Umbilical cord (tissue), 2 donors: ENCODE data around the gene SUPT3H. TPM values are rescaled to one million over a fixed set of nuclear protein-coding genes. Genes with fewer than 3 reads are reported as not detected.
"Not testable (repeated sequence)": the region's sequence is repeated elsewhere in the genome, so short reads cannot be mapped to it uniquely, and the experiment has no call there.

Experiments
- DNase-seq: peaks from one replicate; pipeline ENCODE4 v3.0.0-alpha.2; 2015; ENCODE audit warnings: low spot score
- total RNA-seq: library from RNA; depleted of rRNA; stranded (reverse); fragments of >200 nt; gene quantifications from one replicate; pipeline ENCODE4 v1.2.3, GENCODE V29; 2014; ENCODE audit warnings: low replicate concordance; ENCODE audit not compliant: insufficient read depth

SUPT3H gene
- total RNA-seq, 1 donor from 2014 or later, result 6.5 TPM

DNA sequence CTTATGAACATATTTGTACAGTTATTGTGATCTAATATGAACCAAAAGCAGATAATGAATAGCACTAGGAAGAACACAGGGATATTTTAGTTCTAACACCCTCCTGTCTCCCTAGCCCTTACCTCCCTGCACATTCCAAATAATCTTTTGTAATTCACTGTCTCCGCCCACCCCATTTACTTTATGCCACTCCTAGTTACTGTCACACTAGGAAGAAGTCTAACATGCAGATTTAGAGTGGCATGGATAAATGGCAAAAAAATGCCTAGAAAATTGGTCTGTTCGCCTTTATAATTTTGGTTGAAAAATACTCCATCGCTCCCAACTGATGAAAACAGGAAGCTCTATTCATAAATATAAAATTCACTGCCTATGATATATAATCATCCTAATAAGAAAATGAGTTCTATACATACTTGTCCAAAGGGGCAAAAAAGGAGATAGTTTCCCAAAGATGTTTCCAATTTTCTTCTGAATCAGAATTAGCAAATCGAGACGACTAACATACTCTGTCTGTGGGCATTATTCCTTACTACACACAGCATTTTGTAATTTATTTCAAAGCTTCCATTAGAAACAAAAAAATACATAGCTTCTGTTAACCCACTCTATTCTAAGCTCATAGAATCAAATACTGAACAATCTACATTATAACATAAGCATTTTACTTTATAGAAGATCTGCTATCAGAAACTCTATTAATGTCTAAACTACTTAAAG, 50.9 kb downstream of the SUPT3H start:
- DNase-seq, result no peak

DNA sequence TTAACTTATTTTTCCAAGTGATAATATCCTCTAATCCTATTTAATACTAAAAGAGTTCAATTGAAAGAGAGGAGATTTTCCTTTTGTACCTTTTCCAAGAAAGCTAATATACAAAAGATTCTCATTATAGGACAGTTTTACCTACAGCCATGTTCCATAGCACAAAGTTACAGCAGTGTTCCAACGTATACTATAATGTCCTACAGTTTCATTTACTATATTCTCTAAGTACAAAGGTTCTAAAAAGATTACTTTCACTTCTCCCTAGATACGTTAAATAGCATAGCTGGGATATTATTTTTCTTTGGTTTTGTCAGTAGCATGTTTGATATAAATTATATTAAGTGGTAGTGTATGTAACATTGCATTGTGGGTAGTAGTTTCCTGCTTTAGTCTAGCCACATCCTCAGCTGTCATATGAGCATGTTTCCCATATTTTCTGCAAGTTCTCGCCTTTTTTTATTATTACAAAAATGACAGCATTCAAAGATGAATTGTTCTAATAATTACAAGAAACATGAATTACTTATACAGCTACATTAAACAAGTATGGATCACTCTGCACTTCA, 54.0 kb downstream of the SUPT3H start:
- no peak for DNase-seq

DNA sequence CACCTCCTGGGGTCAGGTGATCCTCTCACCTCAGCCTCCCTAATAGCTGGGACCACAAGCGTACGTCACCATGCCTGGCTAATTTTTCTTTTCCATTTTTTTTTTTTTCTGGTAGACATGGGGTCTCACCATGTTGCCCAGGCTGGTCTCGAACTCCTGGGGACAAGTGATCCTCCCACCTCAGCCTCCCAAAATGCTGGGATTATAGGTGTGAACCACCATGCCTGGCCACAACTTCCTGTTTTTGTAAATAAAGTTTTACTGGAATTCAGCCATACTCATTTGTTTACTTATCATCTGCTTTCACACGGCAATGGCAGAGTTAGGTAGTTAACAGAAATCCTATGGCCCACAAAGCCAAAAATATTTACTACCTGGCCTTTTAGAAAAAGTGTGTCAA, 57.4 kb downstream of the SUPT3H start:
- no peak for DNase-seq

DNA sequence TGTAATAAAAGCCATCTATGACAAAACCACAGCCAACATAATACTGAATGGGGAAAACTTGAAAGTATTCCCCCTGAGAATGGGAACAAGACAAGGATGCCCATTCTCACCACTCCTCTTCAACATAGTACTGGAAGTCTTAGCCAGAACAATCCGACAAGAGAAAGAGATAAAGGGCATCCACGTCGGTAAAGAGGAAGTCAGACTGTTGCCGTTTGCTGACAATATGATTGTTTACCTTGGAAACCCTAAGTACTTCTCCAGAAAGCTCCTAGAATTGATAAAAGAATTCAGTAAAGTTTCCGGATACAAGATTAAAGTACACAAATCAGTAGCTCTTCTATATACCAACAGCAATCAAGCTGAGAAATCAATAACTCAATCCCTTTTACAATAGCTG, 63.6 kb downstream of the SUPT3H start:
- no peak for DNase-seq

DNA sequence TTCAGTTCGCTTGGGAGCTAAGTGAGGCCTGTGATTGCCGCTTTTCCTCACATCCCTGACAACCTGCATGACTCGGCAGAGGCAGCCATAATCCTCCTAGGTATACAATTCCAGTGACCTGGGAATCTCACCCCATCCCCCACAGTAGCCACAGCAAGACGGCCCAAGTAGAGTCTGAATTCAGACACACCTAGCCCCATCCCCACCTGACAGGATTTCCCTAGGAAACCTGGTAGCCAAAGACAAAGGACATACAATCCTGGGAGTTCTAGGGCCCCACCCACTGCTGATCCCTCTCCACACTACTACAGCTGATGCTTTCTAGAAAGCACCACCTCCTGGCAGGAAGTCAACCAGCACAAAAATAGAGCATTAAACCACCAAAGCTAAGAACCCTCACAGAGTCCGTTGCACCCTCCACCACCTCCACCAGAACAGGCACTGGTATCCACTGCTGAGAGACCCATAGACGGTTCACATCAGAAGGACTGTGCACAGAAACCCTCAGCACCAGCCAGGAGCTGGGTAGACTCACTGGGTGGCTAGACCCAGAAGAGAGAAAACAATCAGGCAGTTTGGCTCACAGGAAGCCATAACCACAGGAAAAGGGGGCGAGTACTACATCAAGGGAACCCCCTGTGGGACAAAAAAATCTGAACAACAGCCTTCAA, 67.5 kb downstream of the SUPT3H start:
- no peak for DNase-seq

DNA sequence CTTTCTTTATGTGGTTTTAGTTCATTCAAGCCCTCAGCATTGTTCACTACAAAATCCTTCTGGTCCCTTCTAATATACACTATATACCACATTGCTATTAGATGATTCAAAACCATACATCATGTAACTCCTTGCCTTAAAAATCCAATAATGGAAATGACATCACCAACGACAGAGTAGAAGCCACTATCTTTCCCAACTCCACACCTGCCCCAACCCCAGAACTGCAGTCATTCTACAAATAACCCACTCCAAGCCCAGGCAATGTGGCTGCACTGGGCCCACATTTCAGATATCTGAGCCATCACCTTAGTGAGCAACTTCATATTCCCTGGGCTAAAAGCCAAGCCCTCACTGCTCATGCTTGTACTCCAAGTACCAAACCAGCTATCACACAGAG, 72.2 kb downstream of the SUPT3H start:
- DNase-seq, result no peak

DNA sequence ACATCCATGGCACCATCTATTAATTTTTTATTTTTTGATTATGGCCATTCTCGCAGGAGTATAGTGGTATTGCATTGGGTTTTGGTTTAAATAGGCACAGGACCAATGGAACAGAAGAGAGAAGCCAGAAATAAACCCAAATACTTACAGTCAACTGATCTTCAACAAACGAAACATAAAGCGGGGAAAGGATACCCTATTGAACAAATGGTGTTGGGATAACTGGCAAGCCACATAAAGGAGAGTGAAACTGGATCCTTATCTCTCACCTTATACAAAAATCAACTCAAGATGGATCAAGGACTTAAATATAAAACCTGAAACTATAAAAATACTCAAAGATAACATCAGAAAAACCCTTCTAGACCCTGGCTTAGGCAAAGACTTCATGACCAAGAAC, 74.9 kb downstream of the SUPT3H start:
- no peak for DNase-seq

DNA sequence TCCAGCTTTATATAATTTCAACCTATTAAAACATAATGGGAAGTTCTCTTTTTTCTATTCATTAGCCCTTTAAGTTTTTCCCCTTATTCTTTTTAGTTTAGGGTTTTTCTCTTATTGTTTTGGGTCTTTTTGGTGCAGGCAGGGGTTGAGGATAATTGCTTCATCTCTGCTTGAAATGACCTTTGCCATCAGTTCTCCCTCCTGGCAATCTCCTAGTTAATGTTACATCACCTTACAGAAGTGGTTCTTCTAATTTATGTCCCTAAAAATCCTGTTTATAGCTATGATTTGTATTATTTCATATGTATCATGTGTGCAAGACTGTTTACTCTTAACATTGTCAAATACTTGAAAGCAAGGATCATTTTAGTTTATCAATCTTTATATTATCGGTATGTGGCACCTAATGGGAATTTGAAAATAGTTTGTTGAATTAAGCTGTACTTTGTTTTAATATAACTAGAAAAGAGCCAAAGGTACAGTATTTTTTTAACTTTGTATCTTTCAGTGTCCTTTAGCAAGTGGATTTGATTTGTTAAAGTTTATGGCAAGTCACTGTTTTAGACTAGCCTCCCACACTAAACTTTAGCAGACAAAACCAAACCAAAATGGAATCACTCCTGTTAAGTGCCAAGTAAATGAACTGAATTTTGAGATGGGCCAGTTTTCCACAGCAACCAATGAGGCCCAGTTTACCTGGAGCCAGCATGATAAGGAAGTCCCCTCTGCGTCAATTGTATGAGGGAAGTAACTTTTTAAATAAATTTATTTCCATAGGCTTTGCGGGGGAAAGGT, 76.2 kb downstream of the SUPT3H start:
- DNase-seq, result no peak

DNA sequence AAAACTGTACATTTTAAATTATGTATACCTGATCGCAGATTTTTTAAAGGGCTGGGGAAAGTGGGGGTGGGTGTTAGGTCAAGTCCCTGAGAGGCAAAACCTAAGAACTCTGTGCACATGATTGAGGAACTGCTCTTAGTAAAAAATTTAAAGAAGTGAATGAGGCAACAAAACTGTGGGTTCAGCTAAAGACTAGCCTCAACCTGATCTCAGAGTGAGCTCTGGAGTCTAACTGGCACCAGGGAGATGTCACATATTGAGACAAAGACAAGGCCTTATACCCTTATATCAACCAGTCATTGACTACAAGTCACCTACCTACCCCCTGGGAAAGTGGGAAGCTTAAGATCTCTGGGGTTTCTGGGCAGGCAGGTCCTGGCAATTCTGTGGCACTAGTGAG, 77.0 kb downstream of the SUPT3H start:
- DNase-seq, result no peak

DNA sequence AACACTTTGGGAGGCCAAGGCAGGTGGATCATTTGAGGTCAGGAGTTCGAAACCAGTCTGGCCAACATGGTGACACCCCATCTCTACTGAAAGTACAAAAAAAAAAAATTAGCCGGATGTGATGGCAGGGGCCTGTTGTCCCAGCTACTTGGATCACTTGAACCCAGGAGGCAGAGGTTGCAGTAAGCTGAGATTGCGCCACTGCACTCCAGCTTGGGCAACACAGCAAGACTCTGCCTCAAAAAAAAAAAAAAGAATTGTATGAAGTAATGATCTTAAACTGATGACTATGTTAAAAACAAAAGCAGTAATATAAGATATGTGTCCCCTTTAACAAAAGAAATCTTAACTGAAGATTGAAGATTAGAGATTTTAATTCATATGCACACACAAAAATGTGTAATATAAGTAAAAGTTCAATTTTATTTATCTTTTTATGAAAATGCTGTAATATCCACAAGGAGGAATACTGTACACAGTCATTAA, 78.6 kb downstream of the SUPT3H start:
- DNase-seq, result no peak

DNA sequence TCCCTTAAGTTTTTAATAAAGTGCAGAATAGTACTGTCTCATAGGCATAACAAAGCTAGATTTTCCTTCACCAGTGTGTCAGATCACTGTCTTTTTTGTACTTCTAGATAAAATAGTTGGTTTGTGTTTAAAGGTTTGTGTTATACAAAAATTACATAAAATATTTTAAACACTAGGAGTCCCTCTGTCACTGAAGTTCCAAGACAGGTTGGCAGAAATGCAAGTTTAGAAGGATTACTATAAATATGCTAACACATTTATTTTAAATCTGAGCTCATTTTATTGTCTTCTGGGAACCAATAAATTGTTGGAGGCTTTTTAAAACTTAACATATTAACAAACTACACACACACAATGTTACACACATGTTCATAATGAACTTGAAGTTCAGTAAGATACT, 80.4 kb downstream of the SUPT3H start:
- no peak for DNase-seq

DNA sequence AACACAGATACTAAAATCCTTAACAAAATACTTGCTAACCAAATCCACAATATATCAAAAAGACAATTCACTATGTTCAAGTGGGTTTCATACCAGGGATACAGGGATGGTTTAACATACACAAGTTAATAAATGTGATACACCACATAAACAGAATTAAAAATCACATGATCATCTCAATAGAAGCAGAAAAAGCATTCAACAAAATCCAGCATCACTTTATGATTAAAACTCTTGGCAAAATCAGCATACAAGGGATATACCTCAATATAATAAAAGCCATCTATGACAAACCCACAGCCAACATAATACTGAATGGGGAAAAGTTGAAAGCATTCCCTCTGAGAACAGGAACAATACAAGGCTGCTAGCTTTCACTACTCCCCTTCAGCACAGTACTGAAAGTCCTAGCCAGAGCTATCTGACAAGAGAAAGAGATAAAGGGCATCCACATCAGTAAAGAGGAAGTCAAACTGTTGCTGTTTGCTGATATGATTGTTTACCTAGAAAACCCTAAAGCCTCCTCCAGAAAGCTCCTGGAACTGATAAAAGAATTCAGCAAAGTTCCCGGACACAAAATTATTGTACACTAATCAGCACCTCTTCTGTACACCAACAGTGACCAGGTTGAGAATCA, 83.6 kb downstream of the SUPT3H start:
- not testable (repeated sequence) for DNase-seq

DNA sequence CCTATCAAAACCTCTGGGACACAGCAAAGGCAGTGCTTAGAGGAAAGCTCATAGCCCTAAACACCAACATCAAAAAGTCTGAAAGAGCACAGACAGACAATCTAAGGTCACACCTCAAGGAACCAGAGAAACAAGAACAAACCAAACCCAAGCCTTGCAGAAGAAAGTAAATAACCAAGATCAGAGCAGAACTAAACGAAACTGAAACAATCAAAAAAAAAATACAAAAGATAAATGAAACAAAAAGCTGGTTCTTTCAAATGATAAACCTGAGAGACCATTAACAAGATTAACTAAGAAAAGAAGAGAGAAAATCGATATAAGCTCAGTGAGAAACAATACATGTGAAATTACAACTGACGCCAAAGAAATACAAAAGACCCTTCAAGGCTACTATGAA, 84.4 kb downstream of the SUPT3H start:
- DNase-seq, result no peak

DNA sequence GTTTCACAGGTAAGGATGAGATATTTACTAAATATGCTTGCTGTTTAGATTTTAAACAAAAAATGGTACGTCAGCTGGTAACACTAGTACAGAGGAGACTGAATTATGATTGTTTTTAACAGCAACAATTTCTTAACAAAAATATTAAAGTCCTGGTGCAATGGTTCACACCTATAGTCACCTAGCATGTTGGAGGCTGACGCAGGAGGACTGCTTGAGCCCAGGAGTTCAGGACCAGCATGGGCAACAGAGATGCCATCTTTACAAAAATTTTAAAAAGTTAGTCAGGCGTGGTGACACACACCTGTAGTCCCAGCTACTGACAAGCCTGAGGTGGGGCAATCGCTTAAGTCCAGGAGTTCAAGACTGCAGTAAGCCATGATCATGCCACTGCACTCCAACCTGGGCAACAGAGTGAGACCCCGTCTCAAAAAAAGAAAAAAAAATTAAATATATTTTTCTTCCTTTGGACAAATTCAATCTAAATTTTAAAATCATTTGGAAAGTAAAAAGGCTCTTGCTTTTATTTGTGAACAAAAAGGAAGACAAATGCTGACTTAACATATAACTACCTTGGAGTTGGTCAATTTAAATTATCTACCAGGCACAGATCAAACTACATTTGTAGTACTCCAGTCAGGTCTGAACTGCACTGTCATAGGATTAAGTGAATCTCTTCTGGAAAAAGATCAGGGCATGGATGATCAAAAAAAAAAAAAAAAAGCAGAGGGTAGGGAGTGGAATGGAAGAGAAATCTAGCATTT, 87.8 kb downstream of the SUPT3H start:
- DNase-seq, result no peak

DNA sequence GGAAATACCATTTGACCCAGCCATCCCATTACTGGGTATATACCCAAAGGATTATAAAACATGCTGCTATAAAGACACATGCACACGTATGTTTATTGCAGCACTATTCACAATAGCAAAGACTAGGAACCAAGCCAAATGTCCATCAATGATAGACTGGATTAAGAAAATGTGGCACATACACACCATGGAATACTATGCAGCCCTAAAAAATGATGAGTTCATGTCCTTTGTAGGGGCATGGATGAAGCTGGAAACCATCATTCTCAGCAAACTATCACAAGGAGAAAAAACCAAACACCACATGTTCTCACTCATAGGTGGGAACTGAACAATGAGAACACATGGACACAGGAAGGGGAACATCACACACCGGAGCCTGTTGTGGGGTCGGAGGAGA, 91.0 kb downstream of the SUPT3H start:
- not testable (repeated sequence) for DNase-seq

DNA sequence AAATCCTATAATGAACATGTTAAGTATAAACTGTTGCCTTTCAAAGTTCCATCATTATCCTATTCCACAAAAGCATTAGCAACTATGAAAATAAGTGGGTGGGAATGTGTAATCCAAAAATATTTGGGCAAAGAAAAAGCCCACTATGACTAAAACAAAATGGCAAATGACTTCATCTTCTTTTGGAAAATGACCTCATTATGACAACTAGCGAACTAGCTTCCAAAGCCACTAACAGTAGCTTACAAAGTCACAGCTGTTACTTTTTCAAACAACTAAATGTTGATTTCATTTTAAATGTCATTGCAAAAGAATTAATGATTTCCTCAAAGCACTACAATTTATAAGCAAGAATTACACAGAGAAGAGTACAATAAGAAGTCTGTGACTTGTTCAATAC, 99.4 kb downstream of the SUPT3H start:
- DNase-seq, result no peak

DNA sequence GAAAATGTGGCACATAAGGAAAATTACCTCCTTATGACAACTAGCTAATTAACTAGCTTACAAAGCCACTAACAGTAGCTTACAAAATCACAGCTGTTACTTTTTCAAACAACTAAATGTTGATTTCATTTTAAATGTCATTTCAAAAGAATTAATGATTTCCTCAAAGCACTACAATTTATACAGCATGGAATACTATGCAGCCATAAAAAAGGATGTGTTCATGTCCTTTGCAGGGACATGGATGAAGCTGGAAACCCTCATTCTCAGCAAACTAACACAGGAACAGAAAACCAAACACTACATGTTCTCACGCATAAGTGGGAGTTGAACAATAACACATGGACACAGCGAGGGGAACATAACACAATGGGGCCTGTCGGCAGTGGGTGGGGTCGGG, 100.0 kb downstream of the SUPT3H start:
- not testable (repeated sequence) for DNase-seq

DNA sequence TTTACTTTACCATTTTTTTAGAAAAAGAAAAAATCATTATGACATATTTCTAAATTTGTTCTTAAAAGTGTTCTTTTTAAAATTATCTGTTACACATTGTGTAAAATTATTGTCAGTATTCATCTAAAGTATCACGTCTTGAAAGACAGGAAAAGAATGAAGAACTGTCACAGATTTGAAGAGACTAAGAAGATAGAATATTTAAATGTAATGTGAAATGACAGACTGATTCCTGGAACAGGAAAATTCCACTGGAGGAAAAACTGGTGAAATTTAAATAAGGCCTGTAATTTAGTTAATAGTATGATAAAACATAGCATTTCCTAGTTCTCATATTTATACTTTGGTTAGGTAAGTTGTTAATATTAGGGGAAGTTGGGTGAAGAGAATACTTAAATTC, 102.4 kb downstream of the SUPT3H start:
- DNase-seq, result no peak

DNA sequence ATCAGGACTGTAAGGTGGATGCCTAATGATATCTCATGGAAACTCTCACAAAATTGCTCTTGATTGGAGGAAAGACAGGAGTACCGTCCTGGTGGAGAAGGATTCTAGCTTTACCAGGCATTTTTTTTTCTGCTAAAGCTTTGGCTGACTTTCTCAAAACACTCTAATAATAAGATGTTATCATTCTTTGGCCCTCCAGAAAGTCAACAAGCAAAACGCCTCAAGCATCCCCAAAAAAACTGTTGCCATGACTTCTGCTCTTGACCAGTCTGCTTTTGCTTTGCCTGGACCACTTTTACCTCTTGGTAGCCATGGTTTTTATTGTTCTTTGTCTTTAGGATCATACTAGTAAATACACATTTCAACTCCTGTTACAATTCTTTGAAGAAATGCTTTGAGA, 105.1 kb downstream of the SUPT3H start:
- no peak for DNase-seq

DNA sequence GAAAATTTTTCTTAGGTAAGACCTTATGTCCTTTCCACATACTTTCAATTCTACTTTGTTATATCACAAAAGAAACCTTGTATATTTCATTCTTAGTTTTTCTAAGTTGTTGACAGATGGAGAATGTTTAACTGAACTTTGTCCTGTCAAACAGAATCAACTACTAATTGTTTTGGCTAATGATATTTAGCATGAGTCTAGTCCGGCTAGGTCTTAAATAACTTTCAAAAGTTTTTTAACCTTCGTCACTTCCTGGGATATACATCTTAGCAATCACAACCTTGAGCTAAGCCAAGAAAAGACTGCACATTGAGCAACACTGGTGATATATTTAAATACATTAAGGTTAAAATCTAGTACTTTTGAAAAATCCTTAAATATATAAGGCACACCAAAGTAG, 112.5 kb downstream of the SUPT3H start:
- no peak for DNase-seq

DNA sequence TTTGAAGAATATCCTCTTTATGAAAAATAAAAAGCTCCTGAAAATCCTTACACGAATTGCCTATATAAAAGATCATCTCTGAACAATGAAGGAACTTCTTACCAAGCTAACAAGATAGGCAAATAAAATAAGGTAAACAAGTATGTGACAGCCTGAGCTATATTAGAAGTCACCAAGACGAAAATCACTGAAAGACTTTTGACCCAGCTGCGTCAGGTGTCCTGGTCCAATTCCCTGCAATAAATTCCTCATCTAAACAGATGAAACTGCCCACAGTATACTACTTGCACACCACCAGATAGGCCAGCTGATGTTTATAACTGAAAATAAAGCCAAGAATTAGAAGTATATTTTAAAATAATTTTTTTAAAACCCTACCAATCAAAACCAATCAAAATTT, 117.0 kb downstream of the SUPT3H start:
- no peak for DNase-seq
